Endothelial cell (in vitro differentiated cells): ENCODE results near the gene MOCOS. TPM values are rescaled to one million over a fixed set of nuclear protein-coding genes. Genes with fewer than 3 reads are reported as not detected.

Source experiments
- DNase-seq: peaks from one replicate; pipeline ENCODE4 v3.0.0; 2021; ENCODE audit warnings: low spot score
- H3K27ac Mint-ChIP-seq: one replicate; pipeline ENCODE4 v1.8.0; 2021; ENCODE audit warnings: mixed read lengths, inconsistent platforms; ENCODE audit not compliant: unreplicated experiment
- H3K27me3 Mint-ChIP-seq: one replicate; pipeline ENCODE4 v1.8.0; 2021; ENCODE audit warnings: mild to moderate bottlenecking, moderate library complexity, mixed read lengths, inconsistent platforms; ENCODE audit not compliant: unreplicated experiment
- H3K36me3 Mint-ChIP-seq: one replicate; pipeline ENCODE4 v1.8.0; 2021; ENCODE audit warnings: mild to moderate bottlenecking, low read depth, mixed read lengths, inconsistent platforms; ENCODE audit not compliant: unreplicated experiment
- H3K4me1 Mint-ChIP-seq: one replicate; pipeline ENCODE4 v1.8.0; 2021; ENCODE audit warnings: mild to moderate bottlenecking, mixed read lengths, inconsistent platforms; ENCODE audit not compliant: unreplicated experiment
- H3K4me3 Mint-ChIP-seq: one replicate; pipeline ENCODE4 v1.8.0; 2021; ENCODE audit warnings: mild to moderate bottlenecking, mixed read lengths, inconsistent platforms; ENCODE audit not compliant: unreplicated experiment
- H3K9me3 Mint-ChIP-seq: one replicate; pipeline ENCODE4 v1.8.0; 2021; ENCODE audit warnings: mixed read lengths, inconsistent platforms; ENCODE audit not compliant: unreplicated experiment
- CTCF ChIP-seq: fragments of 200-600 bp; sonication (generic); IDR thresholded peaks from one replicate; pipeline ENCODE4 v1.5.0; 2021; ENCODE audit warnings: antibody characterized with exemption; ENCODE audit not compliant: unreplicated experiment
- total RNA-seq: library from RNA; stranded (reverse); fragmentation: NEBNext Ultra II Directional; extraction: Animal tissue kit (Norgen Biotek cat#: 25700); gene quantifications from one replicate; pipeline ENCODE4 v1.2.1, GENCODE V29; 2021; ENCODE audit not compliant: unreplicated experiment

MOCOS gene
- total RNA-seq, 1 donor from 2014 or later: 0.56 TPM

- Mint-ChIP-seq H3K9me3 (peaks cover 4% of the 10 kb centered on the region), H3K36me3 (no peaks in the 10 kb centered on the region), H3K27me3 (no peaks in the 10 kb centered on the region), H3K27ac (no peak overlapping the region), H3K4me1 (peaks cover 19% of the 10 kb centered on the region), H3K4me3 (no peak overlapping the region)
- DNase-seq: no peak
- TF ChIP-seq CTCF: no peak
Observed at GRCh38 chr18:36314754-36315153, 127.5 kb downstream of the MOCOS start.

GRCh38 chr18:36315736-36316135 is 128.4 kb downstream of the MOCOS start:
- Mint-ChIP-seq H3K4me3 (no peak overlapping the region), H3K36me3 (no peaks in the 10 kb centered on the region), H3K27me3 (peaks cover 3% of the 10 kb centered on the region), H3K4me1 (peaks cover 19% of the 10 kb centered on the region), H3K9me3 (peaks cover 4% of the 10 kb centered on the region), H3K27ac (no peak overlapping the region)
- no peak for DNase-seq
- TF ChIP-seq CTCF: no peak

GRCh38 chr18:36316246-36316645 is 128.9 kb downstream of the MOCOS start:
- Mint-ChIP-seq H3K9me3 (peaks cover 4% of the 10 kb centered on the region), H3K36me3 (no peaks in the 10 kb centered on the region), H3K4me3 (no peak overlapping the region), H3K27ac (no peak overlapping the region), H3K4me1 (peaks cover 19% of the 10 kb centered on the region), H3K27me3 (peaks cover 3% of the 10 kb centered on the region)
- no peak for DNase-seq
- TF ChIP-seq CTCF: no peak

Other genes starting within 250 kb of the MOCOS start
- gene RPRD1A, start 119.9 kb upstream of the MOCOS start, total RNA-seq: 58.4 TPM
- gene SLC39A6, start 58.2 kb upstream of the MOCOS start, total RNA-seq: 28.2 TPM
- 90.5 TPM for gene ELP2, start 57.6 kb upstream of the MOCOS start, total RNA-seq
- 0.67 TPM for gene FHOD3, start 110.2 kb downstream of the MOCOS start, total RNA-seq